Inferior parietal cortex (tissue), 1 donor: ENCODE measurements around the gene MEGF8.

Experiments
- DNase-seq: peaks from one replicate; pipeline ENCODE4 v3.0.0-alpha.2; 2016; ENCODE audit errors: extremely low spot score

MEGF8 gene

DNA sequence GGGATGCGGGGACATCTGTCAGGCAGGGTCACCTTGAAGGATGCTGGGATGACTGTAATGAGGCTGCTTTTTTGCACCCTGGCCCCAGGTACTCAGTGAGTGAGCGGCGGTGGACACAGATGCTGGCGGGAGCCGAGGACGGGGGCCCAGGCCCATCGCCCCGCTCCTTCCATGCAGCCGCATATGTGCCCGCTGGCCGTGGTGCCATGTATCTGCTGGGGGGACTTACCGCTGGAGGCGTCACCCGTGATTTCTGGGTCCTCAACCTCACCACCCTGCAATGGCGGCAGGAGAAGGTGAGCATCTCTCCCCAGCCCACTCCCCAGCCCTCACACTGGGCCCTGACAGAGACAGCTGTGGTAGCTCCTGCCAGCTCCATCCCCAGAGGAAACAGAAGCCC lies 31.3 kb downstream of the MEGF8 start:
- DNase-seq, result no peak

DNA sequence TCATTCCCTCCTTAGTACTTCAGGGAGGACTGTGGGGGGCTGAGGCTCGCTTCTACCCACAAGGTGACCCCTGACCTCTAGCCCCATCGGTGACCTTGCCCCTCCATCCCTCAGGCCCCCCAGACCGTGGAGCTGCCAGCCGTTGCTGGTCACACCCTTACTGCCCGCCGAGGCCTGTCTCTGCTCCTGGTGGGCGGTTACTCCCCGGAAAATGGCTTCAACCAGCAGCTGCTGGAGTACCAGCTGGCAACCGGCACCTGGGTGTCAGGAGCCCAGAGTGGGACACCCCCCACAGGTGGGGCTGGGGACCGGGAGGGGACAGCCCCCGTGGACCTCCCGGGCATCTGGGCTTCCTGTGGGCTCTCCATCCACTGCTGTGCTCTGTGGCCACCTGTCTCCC lies 31.9 kb downstream of the MEGF8 start:
- DNase-seq, result no peak

DNA sequence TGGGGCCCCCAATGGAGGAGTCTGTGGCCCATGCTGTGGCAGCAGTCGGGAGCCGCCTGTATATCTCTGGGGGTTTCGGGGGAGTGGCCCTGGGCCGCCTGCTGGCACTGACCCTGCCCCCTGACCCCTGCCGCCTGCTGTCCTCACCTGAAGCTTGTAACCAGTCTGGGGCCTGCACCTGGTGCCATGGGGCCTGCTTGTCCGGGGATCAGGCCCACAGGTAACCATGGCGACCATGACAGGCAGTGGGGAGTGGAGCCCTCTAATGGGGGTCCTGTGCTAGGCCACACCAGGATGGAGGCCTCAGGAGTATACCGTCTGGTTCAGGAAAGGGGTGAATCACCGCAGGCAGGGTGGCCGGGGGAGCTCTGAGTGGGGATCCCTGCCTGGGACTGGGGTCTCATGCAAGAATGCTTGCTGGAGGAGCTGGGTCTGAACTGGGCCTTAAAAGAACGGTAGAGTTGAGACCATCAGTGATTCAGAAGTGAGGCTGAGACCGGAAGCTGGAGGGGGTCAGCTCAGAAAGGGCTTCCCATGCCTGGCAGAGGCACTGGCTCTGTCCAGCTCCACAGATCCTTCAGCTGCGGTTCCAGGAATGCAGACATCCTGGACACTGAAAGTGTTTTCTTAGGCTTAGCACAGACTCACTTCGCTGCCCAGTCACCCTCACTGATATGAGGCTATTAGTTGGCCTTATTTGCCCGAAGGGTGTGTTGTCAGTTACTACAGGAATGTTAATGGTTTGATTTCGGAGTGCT lies 35.5 kb downstream of the MEGF8 start:
- no peak for DNase-seq

DNA sequence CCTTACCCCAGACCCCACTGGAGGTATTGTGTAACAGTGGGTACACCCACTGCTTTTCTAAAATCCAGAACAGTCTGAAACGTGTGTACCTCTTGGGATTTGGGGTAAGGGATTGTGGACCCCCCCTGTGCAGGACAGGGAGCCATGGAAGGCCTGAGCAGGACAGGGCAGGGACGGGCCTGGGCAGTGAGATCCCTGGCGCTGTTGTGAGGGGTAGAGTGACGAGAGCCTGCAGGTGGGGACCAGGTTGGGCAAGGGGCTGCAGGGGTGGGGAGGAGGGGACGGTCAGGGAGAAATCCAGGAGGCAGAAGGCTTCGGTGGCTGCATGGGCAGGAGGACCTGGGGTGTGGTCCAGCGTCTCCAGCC lies 36.1 kb downstream of the MEGF8 start:
- no peak for DNase-seq

DNA sequence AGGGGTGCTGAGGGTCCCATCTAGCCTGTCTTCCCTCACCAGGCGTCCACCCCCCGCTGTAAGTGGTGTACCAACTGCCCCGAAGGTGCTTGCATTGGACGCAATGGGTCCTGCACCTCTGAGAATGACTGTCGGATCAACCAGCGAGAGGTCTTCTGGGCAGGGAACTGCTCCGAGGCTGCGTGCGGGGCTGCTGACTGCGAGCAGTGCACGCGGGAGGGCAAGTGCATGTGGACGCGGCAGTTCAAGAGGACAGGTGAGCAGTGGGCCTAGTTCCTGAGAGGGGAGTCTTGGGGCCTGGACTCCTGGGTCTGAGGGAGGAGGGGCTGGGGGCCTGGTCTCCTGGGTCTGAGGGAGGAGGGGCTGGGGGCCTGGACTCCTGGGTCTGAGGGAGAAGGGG lies 36.9 kb downstream of the MEGF8 start:
- DNase-seq, result no peak

DNA sequence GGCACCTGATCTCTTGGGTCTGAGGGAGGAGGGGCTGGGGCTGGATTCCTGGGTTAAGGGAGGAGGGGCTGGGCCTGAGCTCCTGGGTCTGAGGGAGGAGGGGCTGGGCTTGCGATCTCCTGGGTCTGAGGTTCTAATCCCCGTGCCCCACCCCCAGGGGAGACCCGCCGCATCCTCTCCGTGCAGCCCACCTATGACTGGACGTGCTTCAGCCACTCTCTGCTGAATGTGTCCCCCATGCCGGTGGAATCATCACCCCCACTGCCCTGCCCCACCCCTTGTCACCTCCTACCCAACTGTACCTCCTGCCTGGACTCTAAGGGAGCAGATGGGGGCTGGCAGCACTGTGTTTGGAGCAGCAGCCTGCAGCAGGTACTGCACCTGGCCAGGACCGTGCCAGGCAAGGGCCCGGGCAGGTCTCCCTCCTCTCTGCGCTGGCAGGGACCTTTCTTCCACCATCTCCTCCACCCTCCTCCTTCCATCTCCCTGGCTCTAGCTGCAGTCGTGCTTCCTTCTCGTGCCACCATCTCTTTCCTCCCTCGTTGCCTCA lies 37.5 kb downstream of the MEGF8 start:
- DNase-seq, result no peak

DNA sequence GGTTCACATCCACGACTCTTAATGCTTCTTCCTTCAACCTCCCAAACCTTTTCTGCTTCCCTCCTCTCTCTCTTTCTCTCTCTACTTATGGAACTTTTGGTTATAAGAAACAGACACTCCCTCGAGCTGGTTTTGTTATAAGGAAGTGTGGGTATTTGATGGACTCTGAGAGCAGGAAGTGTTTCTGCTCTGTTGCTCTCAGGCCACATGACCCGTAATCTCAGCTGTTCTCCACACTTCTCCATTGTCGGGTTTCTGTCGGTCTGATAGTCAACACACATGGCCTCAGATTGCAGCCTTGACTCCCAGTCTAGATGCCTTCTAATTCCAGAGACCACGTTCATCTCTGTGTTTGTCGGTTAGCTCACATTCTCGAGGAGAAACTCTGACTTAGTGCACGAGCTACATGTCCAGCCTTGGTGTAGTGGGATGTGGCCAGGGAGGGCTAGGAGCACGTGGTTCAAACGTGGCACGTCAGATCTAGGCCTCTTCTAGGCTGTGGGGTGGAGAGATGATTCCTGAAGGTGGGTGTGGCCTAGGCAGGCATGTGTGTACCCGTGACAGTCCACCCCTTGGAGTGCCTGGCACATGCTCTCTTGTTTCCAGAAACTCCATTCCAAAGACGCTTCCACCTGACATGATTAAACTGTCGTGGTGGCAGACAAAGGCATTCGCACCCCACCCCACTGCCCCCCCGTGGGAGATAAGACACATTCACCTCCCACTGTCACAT lies 38.3 kb downstream of the MEGF8 start:
- DNase-seq, result no peak

DNA sequence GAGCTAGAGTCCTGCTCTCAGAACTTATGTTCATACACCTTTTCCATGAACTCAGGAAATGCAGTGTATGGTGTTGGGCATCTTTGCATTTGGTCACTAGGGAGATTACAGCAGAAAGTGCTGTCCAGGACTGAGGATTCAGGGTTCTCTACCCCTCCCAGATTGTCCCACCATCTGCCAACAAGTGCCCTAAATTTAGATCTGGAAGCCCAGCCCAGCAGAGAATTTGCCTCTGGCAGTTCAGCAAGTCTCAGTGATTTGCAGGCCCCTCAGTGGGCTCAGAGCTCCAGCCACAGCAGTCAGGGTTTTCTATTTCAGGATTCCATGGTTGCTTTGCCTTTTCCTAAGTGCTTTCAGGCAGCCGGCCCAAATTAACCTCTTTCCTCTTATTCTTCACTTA lies 41.2 kb downstream of the MEGF8 start:
- peak; percentile 32 for DNase-seq

DNA sequence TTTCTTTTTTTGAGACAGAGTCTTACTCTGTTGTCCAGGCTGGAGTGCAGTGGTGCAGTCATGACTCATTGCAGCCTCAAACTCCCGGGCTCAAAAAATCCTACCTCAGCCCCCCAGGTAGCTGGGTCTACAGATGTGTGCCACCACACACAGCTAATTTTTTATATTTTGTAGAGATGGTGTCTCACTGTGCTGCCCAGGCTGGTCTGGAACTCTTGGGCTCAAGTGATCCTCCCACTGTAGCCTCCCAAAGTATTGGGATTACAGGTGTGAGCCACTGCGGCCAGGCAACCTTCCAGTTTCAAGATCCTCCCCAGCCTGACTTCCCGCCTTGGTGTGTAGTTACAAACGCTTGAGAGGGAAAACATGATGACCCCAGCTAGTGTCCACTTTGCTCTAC lies 42.5 kb downstream of the MEGF8 start:
- no peak for DNase-seq

DNA sequence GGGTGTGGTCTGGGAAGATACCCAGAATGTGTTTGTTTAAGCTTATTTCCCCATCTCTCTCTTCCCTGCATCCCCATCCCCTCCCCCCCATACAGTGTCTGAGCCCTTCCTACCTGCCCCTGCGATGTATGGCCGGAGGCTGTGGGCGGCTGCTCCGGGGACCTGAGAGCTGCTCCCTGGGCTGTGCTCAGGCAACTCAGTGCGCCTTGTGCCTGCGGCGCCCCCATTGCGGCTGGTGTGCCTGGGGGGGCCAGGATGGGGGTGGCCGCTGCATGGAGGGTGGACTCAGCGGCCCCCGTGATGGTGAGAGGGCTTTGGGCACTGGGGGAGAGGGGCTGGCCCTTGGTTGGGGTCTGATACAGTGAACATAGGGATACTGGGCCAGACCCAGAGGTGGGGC lies 42.9 kb downstream of the MEGF8 start:
- no peak for DNase-seq

DNA sequence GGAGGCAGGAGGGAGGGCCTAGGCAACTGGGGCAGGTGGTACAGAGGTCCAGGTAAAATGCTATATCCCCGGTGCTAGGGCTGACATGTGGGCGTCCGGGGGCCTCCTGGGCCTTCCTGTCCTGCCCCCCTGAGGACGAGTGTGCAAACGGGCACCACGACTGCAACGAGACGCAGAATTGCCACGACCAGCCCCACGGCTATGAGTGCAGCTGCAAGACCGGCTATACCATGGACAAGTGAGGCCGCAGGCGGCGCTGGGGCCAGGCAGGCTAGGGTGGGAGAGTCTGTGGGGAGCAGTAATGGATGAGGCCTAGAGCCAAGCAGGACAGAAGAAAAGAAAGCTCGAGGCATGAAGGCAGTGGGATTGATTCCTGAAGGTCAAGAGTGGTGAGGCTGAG lies 43.3 kb downstream of the MEGF8 start:
- DNase-seq, result no peak

DNA sequence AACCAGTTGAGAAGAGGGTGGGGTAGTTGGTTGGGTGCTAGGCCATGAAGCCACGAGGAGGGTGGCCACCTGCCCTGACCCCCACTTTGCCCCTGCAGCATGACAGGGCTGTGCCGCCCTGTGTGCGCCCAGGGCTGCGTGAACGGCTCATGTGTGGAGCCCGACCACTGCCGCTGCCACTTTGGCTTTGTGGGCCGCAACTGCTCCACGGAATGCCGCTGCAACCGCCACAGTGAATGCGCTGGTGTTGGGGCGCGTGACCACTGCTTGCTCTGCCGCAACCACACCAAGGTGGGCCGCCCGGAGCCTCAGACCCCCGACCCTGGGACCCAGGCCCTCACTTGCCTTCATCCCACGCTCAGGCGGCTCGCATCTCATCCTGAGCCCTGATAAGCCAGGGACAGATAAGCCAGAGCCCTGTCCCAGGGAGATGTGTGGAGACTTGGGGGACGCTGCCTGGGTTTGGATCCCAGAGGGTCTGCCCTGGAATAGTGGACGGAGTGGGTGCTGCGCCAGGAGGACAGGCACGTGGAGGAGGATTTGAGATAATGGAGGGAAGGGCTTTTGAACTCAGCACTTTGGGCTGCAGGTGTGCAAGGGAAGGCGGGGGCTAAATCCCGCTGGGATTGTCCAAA lies 44.1 kb downstream of the MEGF8 start:
- DNase-seq, result no peak

DNA sequence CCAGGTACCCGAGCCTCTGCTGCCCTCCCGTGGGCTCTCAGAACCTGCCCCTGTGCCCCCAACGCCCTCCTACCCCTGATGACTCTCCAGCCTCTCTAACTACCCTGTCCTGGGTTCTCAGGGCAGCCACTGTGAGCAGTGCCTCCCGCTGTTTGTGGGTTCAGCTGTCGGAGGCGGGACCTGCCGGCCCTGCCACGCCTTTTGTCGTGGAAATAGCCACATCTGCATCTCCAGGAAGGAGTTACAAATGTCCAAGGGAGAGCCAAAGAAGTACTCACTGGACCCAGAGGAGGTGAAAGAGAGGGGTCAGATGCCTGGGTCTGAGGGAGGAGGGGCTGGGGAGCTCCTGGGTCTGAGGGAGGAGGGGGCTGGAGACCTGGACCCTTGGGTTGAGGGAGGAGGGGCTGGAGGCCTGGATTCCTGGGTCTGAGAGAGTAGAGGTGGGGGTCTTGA lies 44.7 kb downstream of the MEGF8 start:
- no peak for DNase-seq

DNA sequence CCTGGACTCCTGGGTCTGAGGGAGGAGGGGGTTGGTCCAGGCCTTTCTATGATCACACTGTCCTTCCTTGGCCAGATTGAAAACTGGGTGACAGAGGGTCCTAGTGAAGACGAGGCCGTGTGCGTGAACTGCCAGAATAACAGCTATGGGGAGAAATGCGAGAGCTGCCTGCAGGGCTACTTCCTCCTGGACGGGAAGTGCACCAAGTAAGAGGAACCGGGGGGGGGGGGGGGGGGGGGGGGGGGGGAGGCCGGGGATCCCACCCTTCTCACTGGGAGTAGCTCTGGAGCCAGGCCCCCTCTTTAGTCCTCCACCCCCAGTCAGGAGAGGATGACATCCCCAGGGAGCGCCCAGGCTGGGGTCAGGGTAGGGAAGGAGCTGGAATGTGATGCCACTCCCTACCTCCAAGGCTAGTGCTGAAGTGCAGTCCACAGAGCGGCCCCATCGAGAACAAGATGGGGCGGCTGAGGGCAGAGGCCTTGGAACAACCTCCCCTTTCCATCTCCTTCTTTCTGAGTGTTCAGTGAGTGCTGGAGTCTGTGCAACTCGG lies 45.3 kb downstream of the MEGF8 start:
- no peak for DNase-seq

DNA sequence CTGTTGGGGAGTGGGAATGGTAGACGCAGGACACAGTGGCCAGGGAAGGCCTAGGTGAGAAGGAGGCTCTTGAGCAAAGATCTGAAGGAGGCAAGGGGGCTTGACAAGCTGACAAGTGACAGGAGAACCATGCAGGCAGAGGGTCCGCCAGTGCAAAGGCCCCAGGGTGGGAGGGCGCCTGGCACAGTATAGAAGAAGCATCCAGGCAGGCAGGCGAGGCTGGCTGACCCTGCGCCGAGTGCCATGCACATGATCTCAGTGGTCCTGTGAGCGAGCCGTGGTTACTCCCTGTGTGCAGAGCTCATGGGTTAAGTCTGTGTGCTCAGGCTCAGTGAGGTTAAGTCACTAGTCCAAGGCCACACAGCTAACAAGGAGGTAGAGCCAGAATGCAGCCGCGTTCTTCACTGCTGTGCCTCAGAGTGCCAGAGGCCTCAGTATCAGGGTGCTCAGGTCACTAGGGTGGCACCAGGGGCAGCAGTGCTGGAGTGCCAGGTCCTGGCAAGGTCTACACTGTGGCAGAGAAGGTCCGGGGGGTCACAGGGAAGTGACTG lies 49.5 kb downstream of the MEGF8 start:
- no peak for DNase-seq

DNA sequence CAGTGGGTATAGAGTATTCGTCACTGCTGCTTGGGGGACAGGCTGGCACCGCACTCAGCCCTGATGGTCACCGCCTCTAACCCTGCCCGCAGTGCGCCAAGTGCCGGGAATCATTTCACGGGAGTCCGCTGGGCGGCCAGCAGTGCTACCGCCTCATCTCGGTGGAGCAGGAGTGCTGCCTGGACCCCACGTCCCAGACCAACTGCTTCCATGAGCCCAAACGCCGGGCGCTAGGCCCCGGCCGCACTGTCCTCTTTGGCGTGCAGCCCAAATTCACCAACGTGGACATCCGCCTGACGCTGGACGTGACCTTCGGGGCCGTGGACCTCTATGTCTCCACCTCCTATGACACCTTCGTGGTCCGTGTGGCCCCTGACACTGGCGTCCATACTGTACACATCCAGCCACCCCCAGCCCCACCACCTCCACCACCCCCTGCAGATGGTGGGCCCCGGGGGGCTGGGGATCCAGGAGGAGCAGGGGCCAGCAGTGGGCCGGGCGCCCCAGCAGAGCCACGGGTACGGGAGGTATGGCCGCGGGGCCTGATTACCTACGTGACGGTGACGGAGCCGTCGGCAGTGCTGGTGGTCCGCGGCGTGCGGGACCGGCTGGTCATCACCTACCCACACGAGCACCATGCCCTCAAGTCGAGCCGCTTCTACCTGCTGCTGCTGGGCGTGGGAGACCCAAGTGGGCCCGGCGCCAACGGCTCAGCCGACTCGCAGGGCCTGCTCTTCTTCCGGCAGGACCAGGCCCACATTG lies 50.2 kb downstream of the MEGF8 start:
- DNase-seq, result no peak

DNA sequence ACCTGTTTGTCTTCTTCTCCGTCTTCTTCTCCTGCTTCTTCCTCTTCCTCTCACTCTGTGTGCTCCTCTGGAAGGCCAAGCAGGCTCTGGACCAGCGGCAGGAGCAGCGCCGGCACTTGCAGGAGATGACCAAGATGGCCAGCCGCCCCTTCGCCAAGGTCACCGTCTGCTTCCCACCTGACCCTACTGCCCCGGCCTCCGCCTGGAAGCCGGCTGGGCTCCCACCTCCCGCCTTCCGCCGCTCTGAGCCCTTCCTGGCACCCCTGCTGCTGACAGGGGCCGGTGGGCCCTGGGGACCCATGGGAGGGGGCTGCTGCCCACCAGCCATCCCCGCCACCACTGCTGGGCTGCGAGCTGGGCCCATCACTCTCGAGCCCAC lies 50.7 kb downstream of the MEGF8 start:
- no peak for DNase-seq

DNA sequence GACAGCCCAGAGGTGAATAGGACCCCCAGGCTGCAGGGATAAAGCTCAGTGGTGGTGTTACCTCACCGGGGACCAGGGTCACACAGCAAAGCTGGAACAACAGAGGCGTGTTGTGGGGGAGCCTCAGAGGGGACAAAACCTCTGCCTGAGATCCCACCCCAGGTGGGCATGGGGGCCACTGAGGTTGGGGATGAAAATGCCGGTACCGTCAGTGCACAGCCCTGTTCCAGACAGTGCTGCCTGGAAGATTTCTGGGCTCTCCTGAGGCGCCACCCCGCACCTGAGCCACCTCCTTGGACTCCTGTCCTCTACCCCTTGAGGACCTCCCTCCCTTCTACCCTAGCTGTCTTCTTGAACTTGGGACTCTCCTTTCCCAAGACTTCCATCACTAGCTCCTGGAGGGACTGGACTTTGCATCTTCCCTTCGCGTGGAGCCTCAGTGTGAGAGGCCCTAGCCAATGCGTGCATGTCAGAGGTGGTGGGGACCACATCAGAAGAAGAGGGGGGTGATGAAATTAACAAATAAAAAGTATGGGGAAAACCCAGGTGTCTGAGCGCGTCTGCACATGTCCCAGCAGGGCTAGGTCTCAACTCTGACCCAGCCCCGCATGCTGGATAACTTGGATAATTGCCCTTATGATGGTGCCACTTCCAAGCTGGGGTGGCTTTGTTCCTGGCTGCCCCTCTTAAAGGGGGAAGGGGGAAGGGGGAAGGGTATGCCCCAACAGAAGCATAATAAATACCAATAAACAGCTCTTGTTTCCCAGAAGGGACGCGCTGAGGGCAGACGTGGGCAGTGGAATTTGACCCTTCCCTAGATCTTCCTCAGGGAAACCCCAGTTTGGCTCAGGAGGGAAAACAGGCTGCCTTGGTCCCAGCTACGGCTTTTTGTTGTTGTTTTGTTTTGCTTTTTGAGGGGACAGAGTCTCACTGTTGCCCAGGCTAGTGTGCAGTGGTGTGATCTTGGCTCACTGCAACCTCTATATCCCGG lies 53.1 kb downstream of the MEGF8 start:
- DNase-seq, result no peak

DNA sequence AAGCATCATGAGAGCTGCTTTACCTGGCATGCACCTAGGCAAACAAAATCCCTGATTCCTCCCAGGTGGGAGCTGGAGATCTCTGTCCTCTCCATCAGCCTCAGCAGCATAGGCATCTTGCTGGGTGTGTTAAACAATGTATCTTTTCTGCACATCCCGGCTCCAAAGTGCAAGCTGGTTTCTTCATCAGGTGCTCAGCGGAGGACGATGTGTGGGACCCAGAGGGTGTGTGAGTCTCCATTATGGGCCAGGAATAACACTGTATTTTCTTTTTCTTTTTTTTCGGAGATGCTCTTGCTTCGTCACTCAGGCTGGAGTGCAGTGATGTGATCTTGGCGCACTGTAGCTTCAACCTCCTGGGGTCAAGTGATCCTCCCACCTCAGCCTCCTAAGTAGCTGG lies 54.7 kb downstream of the MEGF8 start:
- no peak for DNase-seq
